ENCODE measurements around the gene NPAS2.

GRCh38 chr2:100906131-100906530 lies 86.2 kb downstream of the NPAS2 start:
- no peak for TF ChIP-seq CTCF (IDR thresholded peaks at IDR 0.05)
- TF ChIP-seq POLR2A (IDR thresholded peaks at IDR 0.05) = no peak

All from tibial nerve (tissue), 3 donors.